GM12873 (cell line): ENCODE measurements around the gene LPO.

ENCODE experiments used
- CTCF ChIP-seq: IDR thresholded peaks from 2 replicates; pipeline ENCODE4 v1.5.1; 2012; ENCODE audit warnings: low read depth, mild to moderate bottlenecking, moderate library complexity, low read length, control low read depth; ENCODE audit not compliant: insufficient read depth; ENCODE audit errors: missing control alignments

Gene LPO

GRCh38 chr17:58242171-58242784 is 3.9 kb downstream of the LPO start:
- TF ChIP-seq CTCF: no peak

- TF ChIP-seq CTCF: no peak
Observed at GRCh38 chr17:58244963-58245362, 6.6 kb downstream of the LPO start.

- no peak for TF ChIP-seq CTCF
Observed at GRCh38 chr17:58245428-58246103, 7.2 kb downstream of the LPO start.

GRCh38 chr17:58246104-58246740 is 7.8 kb downstream of the LPO start:
- no peak for TF ChIP-seq CTCF

- no peak for TF ChIP-seq CTCF
Observed at GRCh38 chr17:58246781-58247180, 8.4 kb downstream of the LPO start.

- no peak for TF ChIP-seq CTCF
Observed at GRCh38 chr17:58247511-58248363, 9.4 kb downstream of the LPO start.

GRCh38 chr17:58248955-58249269 is 10.5 kb downstream of the LPO start:
- TF ChIP-seq CTCF: no peak
